Measurements from ENCODE around the gene TSPAN15.

DNA sequence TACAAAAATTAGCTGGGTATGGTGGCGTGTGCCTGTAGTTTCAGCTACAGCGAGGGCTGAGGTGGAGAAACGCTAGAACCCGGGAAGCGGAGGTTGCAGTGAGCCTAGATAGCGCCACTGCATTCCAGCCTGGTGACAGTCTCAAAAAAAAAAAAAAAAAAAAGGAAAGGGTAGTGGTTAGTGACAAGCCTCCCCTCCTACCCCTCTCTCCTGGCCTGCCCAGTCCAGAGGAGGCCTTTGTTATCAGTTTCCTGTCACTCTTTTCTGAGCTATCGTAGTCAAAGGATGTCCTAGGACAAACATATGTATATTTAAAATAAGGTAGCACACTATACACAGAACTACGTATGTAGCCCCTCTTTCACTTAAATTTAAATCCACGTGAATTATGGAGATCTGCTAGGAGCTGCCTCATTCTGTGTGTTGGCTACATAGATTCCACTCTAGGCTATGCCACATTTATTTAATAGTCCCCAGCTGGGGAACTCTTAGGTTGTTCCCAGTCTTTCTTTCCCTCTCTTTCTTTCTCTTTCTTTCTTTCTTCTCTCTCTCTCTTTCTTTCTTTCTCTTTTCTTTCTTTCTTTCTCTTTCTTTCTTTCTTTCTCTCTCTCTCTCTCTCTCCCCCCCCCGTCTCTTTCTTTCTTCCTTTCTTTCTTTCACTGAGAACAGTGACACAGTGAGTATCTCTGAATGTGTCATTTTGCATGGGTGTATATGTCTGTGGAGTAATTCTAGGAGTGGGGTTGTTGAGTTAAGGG, 3.9 kb downstream of the TSPAN15 start:
- TF ChIP-seq YY1 (IDR thresholded peaks at IDR 0.05; ENCODE audit: insufficient read depth, insufficient read length), result no peak
- no peak for TF ChIP-seq SUZ12 (IDR thresholded peaks at IDR 0.05; ENCODE audit: extremely low read depth, insufficient read depth, insufficient read length)
- TF ChIP-seq ZNF274 (IDR thresholded peaks at IDR 0.05; ENCODE audit: low read depth, low read length), result no peak
